GM23338 (cell line): ENCODE data around the gene SMCO3. TPM values are rescaled to one million over a fixed set of nuclear protein-coding genes. Genes with fewer than 3 reads are reported as not detected.
A peak's percentile ranks its signal among the peaks of the same experiment; 100 is the strongest.

ENCODE experiments used
- ATAC-seq: fragments of 200-7000 bp; cut with Tn5 transposase; 3 replicates; pipeline ENCODE4 v1.9.1; 2020
- DNase-seq: peaks from one replicate; pipeline ENCODE4 v3.0.0-alpha.2; 2015; ENCODE audit warnings: low spot score
- H2AFZ ChIP-seq: fragments of 200-600 bp; sonication (generic); 2 replicates; pipeline ENCODE4 v1.8.0; 2016; ENCODE audit warnings: antibody characterized with exemption, mild to moderate bottlenecking, moderate library complexity
- H3F3A ChIP-seq: fragments of 200-600 bp; sonication (generic); replicated peaks from 2 replicates; pipeline ENCODE4 v1.8.0; 2017; ENCODE audit warnings: antibody characterized with exemption, mixed run types, low read depth
- H3K27ac ChIP-seq: fragments of 200-600 bp; sonication (generic); 2 replicates; pipeline ENCODE4 v1.6.1; 2016; ENCODE audit warnings: low read depth
- H3K27me3 ChIP-seq: fragments of 200-600 bp; sonication (generic); 2 replicates; pipeline ENCODE4 v1.8.0; 2016; ENCODE audit warnings: mild to moderate bottlenecking, mixed run types, moderate library complexity; ENCODE audit not compliant: insufficient read depth
- H3K36me3 ChIP-seq: fragments of 200-600 bp; sonication (generic); 2 replicates; pipeline ENCODE4 v1.8.0; 2016; ENCODE audit warnings: mild to moderate bottlenecking; ENCODE audit not compliant: insufficient read depth
- H3K4me1 ChIP-seq: fragments of 200-600 bp; sonication (generic); 2 replicates; pipeline ENCODE4 v1.8.0; 2016; ENCODE audit warnings: mild to moderate bottlenecking, moderate library complexity; ENCODE audit not compliant: insufficient read depth
- H3K4me2 ChIP-seq: fragments of 200-600 bp; sonication (generic); 2 replicates; pipeline ENCODE4 v1.7.1; 2017; ENCODE audit warnings: mixed run types
- H3K4me3 ChIP-seq: fragments of 200-600 bp; sonication (generic); 2 replicates; pipeline ENCODE4 v1.6.1; 2016; ENCODE audit warnings: mixed run types
- H3K79me2 ChIP-seq: fragments of 200-600 bp; sonication (generic); replicated peaks from 2 replicates; pipeline ENCODE4 v1.8.0; 2017; ENCODE audit warnings: mild to moderate bottlenecking; ENCODE audit not compliant: insufficient read depth
- H3K9me2 ChIP-seq: fragments of 200-600 bp; sonication (generic); 2 replicates; pipeline ENCODE4 v1.8.0; 2017; ENCODE audit not compliant: insufficient read depth
- H4K20me1 ChIP-seq: fragments of 200-600 bp; sonication (generic); replicated peaks from 2 replicates; pipeline ENCODE4 v1.8.0; 2017; ENCODE audit warnings: mild to moderate bottlenecking; ENCODE audit not compliant: insufficient read depth
- H3K27ac Mint-ChIP-seq: 2 replicates; pipeline ENCODE4 v1.8.0; 2020; ENCODE audit warnings: inconsistent platforms, mild to moderate bottlenecking, moderate library complexity, mixed read lengths
- H3K27me3 Mint-ChIP-seq: 3 replicates; pipeline ENCODE4 v1.8.0; 2022; ENCODE audit warnings: low read depth, mild to moderate bottlenecking, moderate library complexity, mixed read lengths, inconsistent platforms; ENCODE audit not compliant: insufficient read depth, poor library complexity
- H3K36me3 Mint-ChIP-seq: 3 replicates; pipeline ENCODE4 v1.8.0; 2021; ENCODE audit warnings: low read depth, mild to moderate bottlenecking, inconsistent platforms, moderate library complexity, mixed read lengths
- H3K4me1 Mint-ChIP-seq: 3 replicates; pipeline ENCODE4 v1.8.0; 2020; ENCODE audit warnings: mild to moderate bottlenecking, inconsistent platforms, mixed read lengths
- H3K4me3 Mint-ChIP-seq: 3 replicates; pipeline ENCODE4 v1.8.0; 2021; ENCODE audit warnings: moderate library complexity, mild to moderate bottlenecking, inconsistent platforms, mixed read lengths
- H3K9me3 Mint-ChIP-seq: 3 replicates; pipeline ENCODE4 v1.8.0; 2020; ENCODE audit warnings: moderate library complexity, mild to moderate bottlenecking, inconsistent platforms, mixed read lengths
- CREB1 ChIP-seq: fragments of 250-450 bp; sonication (Bioruptor Pico); IDR thresholded peaks from 2 replicates; pipeline ENCODE4 v1.5.0; 2020; ENCODE audit warnings: low read depth, mild to moderate bottlenecking, moderate library complexity
- NANOG ChIP-seq: IDR thresholded peaks from 2 replicates; pipeline ENCODE4 v1.6.1; 2016; ENCODE audit warnings: antibody characterized with exemption, borderline replicate concordance
- POLR2AphosphoS5 ChIP-seq: IDR thresholded peaks from 2 replicates; pipeline ENCODE4 v1.6.1; 2016; ENCODE audit warnings: antibody characterized with exemption, low read depth
- polyA plus RNA-seq: library from polyadenylated mRNA; unstranded; fragments of >200 nt; fragmentation: Nextera tagmentation; extraction: Ambion mirVana; gene quantifications from 2 replicates; pipeline ENCODE4 v1.2.1, GENCODE V29; 2016
- total RNA-seq: library from RNA; depleted of rRNA; stranded (reverse); fragments of >200 nt; shearing (Covaris generic); gene quantifications from 2 replicates; pipeline ENCODE4 v1.2.3, GENCODE V29; 2014
- TF ChIP-seq, protein P1 (sequence below): fragments of 250-450 bp; sonication (Bioruptor Pico); IDR thresholded peaks from 2 replicates; pipeline ENCODE4 v1.5.0; 2020; ENCODE audit warnings: mild to moderate bottlenecking, moderate library complexity
- TF ChIP-seq, protein P2 (sequence below): IDR thresholded peaks from 2 replicates; pipeline ENCODE4 v1.6.1; 2016; ENCODE audit warnings: antibody characterized with exemption
- TF ChIP-seq, protein P3 (sequence below): IDR thresholded peaks from one replicate; pipeline ENCODE4 v1.6.1; 2018; ENCODE audit warnings: antibody characterized with exemption; ENCODE audit not compliant: unreplicated experiment

Gene SMCO3
- total and polyA plus RNA-seq, 2 experiments from 2014 or later = 0.13 TPM; not detected in 1

DNA sequence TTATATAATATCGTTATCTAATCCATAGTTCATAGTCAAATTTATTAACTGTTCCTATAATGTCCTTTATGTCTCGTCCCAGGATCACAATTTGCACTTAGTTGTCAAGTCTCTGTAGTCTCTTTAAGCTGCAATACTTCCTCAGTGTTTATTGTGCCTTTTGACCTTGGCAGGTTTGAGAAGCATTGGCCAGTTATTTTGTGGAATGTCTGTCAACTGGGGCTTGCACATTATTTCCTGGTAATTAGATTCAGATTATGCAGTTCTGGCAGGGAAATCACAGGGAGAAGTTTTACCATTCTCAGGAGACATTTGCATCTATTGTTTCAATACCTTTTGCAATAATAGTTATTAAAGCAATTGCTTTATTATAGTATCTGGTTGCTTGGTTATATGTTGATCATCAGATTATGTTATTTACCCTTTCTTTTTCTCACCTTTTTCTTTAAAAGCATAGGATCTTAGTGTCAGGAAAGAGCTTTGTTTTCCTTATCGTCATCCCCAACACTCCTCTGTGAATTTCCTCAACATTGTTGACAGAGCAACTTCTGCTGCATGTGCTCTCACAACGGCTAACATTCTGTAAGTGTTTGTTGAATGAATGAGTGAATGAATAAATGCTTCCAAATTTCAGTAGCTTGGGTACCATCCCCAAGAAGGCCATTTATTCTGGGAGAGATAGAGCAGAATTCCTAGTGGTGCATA lies 33.0 kb upstream of the SMCO3 start (continued):
- TF ChIP-seq, protein P1, sequence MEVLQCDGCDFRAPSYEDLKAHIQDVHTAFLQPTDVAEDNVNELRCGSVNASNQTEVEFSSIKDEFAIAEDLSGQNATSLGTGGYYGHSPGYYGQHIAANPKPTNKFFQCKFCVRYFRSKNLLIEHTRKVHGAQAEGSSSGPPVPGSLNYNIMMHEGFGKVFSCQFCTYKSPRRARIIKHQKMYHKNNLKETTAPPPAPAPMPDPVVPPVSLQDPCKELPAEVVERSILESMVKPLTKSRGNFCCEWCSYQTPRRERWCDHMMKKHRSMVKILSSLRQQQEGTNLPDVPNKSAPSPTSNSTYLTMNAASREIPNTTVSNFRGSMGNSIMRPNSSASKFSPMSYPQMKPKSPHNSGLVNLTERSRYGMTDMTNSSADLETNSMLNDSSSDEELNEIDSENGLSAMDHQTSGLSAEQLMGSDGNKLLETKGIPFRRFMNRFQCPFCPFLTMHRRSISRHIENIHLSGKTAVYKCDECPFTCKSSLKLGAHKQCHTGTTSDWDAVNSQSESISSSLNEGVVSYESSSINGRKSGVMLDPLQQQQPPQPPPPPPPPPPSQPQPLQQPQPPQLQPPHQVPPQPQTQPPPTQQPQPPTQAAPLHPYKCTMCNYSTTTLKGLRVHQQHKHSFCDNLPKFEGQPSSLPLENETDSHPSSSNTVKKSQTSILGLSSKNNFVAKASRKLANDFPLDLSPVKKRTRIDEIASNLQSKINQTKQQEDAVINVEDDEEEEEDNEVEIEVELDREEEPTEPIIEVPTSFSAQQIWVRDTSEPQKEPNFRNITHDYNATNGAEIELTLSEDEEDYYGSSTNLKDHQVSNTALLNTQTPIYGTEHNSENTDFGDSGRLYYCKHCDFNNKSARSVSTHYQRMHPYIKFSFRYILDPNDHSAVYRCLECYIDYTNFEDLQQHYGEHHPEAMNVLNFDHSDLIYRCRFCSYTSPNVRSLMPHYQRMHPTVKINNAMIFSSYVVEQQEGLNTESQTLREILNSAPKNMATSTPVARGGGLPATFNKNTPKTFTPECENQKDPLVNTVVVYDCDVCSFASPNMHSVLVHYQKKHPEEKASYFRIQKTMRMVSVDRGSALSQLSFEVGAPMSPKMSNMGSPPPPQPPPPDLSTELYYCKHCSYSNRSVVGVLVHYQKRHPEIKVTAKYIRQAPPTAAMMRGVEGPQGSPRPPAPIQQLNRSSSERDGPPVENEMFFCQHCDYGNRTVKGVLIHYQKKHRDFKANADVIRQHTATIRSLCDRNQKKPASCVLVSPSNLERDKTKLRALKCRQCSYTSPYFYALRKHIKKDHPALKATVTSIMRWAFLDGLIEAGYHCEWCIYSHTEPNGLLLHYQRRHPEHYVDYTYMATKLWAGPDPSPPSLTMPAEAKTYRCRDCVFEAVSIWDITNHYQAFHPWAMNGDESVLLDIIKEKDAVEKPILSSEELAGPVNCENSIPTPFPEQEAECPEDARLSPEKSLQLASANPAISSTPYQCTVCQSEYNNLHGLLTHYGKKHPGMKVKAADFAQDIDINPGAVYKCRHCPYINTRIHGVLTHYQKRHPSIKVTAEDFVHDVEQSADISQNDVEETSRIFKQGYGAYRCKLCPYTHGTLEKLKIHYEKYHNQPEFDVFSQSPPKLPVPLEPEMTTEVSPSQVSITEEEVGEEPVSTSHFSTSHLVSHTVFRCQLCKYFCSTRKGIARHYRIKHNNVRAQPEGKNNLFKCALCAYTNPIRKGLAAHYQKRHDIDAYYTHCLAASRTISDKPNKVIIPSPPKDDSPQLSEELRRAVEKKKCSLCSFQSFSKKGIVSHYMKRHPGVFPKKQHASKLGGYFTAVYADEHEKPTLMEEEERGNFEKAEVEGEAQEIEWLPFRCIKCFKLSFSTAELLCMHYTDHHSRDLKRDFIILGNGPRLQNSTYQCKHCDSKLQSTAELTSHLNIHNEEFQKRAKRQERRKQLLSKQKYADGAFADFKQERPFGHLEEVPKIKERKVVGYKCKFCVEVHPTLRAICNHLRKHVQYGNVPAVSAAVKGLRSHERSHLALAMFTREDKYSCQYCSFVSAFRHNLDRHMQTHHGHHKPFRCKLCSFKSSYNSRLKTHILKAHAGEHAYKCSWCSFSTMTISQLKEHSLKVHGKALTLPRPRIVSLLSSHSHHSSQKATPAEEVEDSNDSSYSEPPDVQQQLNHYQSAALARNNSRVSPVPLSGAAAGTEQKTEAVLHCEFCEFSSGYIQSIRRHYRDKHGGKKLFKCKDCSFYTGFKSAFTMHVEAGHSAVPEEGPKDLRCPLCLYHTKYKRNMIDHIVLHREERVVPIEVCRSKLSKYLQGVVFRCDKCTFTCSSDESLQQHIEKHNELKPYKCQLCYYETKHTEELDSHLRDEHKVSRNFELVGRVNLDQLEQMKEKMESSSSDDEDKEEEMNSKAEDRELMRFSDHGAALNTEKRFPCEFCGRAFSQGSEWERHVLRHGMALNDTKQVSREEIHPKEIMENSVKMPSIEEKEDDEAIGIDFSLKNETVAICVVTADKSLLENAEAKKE (CRISPR knock-in tag) = no peak

DNA sequence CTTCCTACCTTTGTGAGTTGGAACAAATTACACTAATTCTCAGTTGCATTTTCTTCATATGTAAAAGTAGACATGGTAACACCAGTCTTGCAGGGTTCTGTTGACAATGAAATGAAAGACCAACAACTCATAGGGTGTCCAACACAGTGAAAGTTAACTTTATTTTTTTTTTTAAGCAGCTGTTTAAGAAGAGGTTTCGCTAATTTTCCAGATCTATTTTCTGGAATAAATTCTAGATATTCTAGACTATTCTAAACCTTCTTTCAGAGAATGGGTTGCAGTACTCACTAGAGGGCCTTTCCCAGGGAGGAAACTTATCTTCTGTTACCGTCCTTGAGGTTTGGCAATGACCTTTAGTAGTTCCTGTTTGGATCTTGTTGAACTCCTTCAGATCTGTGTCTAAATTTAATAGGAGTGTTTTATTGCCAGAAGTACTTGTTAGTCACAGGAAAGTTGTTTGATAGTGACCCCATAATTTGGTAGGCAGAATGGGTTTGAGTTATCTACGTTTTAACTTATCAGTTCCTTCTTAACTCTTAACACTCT lies 32.1 kb upstream of the SMCO3 start:
- DNase-seq (no peak), ATAC-seq (no peak)
- H3K4me2 ChIP-seq = no peak overlapping the region
- H4K20me1 ChIP-seq = no peaks in the 10 kb centered on the region
- no peaks in the 10 kb centered on the region for H3K36me3 ChIP-seq
- H3K27me3 ChIP-seq = no peaks in the 10 kb centered on the region
- no peaks in the 10 kb centered on the region for H3K4me1 ChIP-seq
- peaks cover 3% of the 10 kb centered on the region for H3K27me3 Mint-ChIP-seq
- H3F3A ChIP-seq = no peaks in the 10 kb centered on the region
- no peak overlapping the region for H3K27ac ChIP-seq
- peak overlapping the region; percentile 1 for H2AFZ ChIP-seq
- no peaks in the 10 kb centered on the region for H3K4me1 Mint-ChIP-seq
- H3K9me2 ChIP-seq = no peaks in the 10 kb centered on the region
- H3K4me3 ChIP-seq = no peak overlapping the region
- TF ChIP-seq, protein P2, sequence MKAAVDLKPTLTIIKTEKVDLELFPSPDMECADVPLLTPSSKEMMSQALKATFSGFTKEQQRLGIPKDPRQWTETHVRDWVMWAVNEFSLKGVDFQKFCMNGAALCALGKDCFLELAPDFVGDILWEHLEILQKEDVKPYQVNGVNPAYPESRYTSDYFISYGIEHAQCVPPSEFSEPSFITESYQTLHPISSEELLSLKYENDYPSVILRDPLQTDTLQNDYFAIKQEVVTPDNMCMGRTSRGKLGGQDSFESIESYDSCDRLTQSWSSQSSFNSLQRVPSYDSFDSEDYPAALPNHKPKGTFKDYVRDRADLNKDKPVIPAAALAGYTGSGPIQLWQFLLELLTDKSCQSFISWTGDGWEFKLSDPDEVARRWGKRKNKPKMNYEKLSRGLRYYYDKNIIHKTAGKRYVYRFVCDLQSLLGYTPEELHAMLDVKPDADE = no peak
- TF ChIP-seq CREB1 (CRISPR knock-in tag) (no peak), NANOG (no peak), POLR2AphosphoS5 (no peak)
- TF ChIP-seq, protein P3, sequence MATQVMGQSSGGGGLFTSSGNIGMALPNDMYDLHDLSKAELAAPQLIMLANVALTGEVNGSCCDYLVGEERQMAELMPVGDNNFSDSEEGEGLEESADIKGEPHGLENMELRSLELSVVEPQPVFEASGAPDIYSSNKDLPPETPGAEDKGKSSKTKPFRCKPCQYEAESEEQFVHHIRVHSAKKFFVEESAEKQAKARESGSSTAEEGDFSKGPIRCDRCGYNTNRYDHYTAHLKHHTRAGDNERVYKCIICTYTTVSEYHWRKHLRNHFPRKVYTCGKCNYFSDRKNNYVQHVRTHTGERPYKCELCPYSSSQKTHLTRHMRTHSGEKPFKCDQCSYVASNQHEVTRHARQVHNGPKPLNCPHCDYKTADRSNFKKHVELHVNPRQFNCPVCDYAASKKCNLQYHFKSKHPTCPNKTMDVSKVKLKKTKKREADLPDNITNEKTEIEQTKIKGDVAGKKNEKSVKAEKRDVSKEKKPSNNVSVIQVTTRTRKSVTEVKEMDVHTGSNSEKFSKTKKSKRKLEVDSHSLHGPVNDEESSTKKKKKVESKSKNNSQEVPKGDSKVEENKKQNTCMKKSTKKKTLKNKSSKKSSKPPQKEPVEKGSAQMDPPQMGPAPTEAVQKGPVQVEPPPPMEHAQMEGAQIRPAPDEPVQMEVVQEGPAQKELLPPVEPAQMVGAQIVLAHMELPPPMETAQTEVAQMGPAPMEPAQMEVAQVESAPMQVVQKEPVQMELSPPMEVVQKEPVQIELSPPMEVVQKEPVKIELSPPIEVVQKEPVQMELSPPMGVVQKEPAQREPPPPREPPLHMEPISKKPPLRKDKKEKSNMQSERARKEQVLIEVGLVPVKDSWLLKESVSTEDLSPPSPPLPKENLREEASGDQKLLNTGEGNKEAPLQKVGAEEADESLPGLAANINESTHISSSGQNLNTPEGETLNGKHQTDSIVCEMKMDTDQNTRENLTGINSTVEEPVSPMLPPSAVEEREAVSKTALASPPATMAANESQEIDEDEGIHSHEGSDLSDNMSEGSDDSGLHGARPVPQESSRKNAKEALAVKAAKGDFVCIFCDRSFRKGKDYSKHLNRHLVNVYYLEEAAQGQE = no peak
- H3K79me2 ChIP-seq = no peaks in the 10 kb centered on the region
- no peak overlapping the region for H3K27ac Mint-ChIP-seq
- no peak overlapping the region for H3K4me3 Mint-ChIP-seq
- H3K36me3 Mint-ChIP-seq = no peaks in the 10 kb centered on the region
- no peaks in the 10 kb centered on the region for H3K9me3 Mint-ChIP-seq
